ENCODE measurements around the gene BUB3.

BUB3 gene

DNA sequence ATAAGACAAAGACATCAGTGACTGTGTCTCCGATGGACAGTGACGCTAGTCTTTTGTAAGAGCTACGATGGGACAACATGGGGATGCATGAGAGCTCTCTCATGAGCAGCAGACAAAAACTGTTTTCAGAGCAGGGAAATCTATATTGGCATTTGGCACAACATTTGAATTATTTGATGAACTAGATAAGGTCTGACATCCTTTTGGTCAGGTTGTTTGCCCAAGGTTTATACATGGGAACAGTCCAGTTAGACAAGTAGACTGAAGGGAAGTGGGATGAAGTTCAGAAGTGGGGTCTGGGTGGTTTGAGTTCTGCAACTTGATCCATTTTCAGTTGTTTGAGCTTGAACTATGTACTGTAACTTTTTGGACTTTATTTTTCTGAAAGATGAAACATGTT is 50.8 kb downstream of the BUB3 start:
- no peak for DNase-seq

DNA sequence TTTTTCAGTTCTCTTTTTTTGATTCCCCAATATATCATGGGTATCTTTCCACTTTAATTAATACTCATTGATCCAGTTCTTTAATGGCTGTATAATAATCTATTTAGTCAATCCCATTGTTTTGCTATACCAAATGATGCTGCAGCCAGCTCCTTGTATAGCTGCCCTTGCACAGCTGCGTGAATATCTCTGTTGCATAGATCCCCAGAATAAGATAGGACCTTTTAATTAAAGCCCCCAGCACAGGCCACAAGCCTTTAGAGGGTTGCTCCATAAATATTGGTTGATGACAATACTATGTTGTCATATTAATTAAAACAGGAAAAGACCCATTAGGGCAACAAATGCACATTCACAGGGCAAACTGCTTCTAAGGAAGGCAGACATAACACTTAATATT is 57.9 kb downstream of the BUB3 start:
- no peak for DNase-seq

GRCh38 chr10:123212640-123213039 is 58.4 kb downstream of the BUB3 start:
- DNase-seq, result no peak

DNA sequence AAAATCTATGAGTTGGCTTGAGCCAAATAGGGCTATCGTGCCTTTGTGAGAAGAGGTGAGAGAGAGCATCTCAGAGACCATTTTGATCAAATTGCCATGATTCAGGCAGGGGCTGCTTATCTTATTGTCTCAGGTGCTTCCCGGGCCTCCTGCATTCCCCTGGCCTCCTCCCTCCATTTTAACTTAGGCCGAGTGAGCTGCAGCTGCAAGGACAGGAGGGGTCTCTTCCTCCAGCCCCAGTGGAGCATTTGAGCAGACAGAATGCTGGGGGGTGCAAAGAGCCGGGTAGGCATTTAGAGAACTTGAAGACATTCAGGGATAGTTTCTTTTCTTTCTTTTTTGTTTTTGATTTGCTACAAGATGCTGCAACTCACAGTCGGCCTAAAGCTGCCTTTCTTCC is 59.0 kb downstream of the BUB3 start:
- DNase-seq, result no peak

All from stimulated activated CD4-positive, alpha-beta T cell treated with anti-CD3 and anti-CD28 coated beads, Interleukin-4, amount 100 ng/mL, for 24 hours (primary cell).